Measurements from ENCODE around the gene LRRC71.

LRRC71 gene

GRCh38 chr1:156920233-156921052, at the start of gene LRRC71:
TSS of gene LRRC71 (plus strand) at chr1:156920632. CDS start at chr1:156920804, 172 bp downstream.
- DNase-seq (ENCODE audit: low read depth in 2 of 2, low spot score in 1 of 2), result peak in 1 of 2 donors; percentile 29

DNA sequence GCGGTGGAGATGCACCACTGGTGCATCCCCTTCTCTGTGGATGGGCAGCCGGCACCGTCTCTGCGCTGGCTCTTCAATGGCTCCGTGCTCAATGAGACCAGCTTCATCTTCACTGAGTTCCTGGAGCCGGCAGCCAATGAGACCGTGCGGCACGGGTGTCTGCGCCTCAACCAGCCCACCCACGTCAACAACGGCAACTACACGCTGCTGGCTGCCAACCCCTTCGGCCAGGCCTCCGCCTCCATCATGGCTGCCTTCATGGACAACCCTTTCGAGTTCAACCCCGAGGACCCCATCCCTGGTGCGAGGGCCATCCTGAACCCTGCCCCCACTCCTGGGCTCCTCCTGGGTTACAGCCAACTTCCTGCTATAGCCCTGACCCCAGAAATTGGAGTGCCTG, 46.8 kb upstream of the LRRC71 start:
- DNase-seq (ENCODE audit: low read depth in 2 of 2, low spot score in 1 of 2), result no peak

DNA sequence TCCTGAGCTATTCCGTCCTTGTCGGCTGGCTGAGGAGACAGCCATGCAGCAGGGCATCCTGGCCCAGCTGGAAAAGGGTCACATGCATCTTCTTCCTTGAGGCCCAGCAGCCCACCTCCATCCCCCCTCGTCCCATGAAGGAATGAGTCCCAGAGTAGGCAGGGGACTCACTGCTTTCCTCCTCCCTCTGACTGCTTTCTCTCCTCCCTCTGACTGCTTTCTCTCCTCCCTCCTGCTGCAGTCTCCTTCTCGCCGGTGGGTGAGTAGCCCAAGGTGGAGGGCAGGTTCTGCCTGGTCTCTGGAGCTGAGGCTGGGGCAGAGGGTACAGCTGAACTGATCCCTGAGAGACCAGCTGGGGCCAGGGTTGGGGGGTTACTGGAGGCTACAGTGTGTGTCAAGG, 46.3 kb upstream of the LRRC71 start:
- no peak for DNase-seq (ENCODE audit: low read depth in 2 of 2, low spot score in 1 of 2)

GRCh38 chr1:156874572-156875340, 45.7 kb upstream of the LRRC71 start:
- no peak for DNase-seq (ENCODE audit: low read depth in 2 of 2, low spot score in 1 of 2)

- no peak for DNase-seq (ENCODE audit: low read depth in 2 of 2, low spot score in 1 of 2)
Observed at GRCh38 chr1:156875341-156875615, 45.2 kb upstream of the LRRC71 start.

- DNase-seq (ENCODE audit: low read depth in 2 of 2, low spot score in 1 of 2), result no peak
Observed at GRCh38 chr1:156876281-156876680, 44.2 kb upstream of the LRRC71 start.

DNA sequence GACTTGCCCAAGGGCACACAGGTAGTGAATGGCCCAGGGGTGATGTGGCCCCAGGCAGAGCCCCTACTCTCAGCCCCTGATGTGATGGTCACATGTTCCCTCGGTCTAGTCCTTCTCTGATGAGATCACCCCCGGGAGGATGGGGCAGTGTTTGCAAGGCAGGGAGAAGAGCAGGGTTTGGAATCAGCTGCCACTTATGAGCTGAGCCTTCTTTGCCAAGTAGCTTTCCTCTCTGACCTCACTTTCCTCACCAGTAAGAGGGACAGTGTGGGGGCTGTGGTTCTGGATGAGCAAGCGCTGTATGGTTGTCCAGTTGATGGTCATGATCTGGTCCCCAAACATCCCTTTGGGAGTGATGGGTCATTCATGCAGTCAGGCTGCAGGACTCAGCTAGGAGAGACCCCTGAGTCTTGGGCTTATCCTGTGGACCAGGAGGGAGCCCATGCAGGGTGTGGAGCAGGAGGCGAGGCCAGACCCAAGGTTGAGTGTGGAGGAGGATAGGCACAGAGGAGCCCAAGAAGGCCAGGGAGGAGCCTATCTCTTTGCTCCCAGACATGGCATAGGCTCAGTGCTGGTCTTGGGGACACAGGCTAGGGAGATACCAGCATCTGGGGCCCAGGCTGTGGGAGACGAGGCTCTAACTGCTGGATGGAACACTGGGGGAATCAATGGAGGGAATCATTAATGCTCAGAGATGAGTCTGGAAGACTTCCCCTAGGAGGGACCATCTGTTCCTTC, 42.8 kb upstream of the LRRC71 start:
- no peak for DNase-seq (ENCODE audit: low read depth in 2 of 2, low spot score in 1 of 2)

DNA sequence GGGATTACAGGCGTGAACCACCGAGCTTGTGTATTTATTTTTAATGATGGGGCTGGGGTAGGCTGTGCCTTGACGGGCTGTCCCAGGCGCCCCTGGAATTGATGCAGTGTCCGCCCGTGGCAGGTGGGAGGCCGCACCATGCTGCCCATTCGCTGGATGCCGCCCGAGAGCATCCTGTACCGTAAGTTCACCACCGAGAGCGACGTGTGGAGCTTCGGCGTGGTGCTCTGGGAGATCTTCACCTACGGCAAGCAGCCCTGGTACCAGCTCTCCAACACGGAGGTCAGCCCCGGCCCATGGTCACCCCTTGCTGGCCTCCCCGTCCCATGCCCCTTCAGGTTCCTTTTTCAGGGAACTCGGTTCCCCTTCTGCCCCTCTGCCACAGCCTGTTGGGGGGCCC, 40.6 kb upstream of the LRRC71 start:
- DNase-seq (ENCODE audit: low read depth in 2 of 2, low spot score in 1 of 2), result no peak

- DNase-seq (ENCODE audit: low read depth in 2 of 2, low spot score in 1 of 2), result no peak
Observed at GRCh38 chr1:156880473-156880872, 40.0 kb upstream of the LRRC71 start.

GRCh38 chr1:156881101-156881500, 39.3 kb upstream of the LRRC71 start:
- no peak for DNase-seq (ENCODE audit: low read depth in 2 of 2, low spot score in 1 of 2)

DNA sequence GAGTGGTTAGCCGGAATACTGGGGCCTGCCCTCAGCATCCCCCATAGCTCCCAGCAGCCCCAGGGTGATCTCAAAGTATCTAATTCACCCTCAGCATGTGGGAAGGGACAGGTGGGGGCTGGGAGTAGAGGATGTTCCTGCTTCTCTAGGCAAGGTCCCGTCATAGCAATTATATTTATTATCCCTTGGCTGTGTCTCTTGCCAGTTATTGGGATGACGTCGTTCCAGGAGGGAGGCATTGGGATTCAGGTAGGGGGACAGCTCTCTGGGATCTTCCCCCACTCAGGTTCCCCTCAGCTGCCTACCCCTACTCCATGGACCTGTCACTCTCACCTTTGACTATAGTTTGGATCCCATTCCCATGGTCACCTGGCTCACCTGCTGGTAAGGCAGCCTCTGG, 38.8 kb upstream of the LRRC71 start:
- DNase-seq (ENCODE audit: low read depth in 2 of 2, low spot score in 1 of 2), result no peak

- no peak for DNase-seq (ENCODE audit: low read depth in 2 of 2, low spot score in 1 of 2)
Observed at GRCh38 chr1:156882543-156882942, 37.9 kb upstream of the LRRC71 start.

- DNase-seq (ENCODE audit: low read depth in 2 of 2, low spot score in 1 of 2), result no peak
Observed at GRCh38 chr1:156883919-156884318, 36.5 kb upstream of the LRRC71 start.

DNA sequence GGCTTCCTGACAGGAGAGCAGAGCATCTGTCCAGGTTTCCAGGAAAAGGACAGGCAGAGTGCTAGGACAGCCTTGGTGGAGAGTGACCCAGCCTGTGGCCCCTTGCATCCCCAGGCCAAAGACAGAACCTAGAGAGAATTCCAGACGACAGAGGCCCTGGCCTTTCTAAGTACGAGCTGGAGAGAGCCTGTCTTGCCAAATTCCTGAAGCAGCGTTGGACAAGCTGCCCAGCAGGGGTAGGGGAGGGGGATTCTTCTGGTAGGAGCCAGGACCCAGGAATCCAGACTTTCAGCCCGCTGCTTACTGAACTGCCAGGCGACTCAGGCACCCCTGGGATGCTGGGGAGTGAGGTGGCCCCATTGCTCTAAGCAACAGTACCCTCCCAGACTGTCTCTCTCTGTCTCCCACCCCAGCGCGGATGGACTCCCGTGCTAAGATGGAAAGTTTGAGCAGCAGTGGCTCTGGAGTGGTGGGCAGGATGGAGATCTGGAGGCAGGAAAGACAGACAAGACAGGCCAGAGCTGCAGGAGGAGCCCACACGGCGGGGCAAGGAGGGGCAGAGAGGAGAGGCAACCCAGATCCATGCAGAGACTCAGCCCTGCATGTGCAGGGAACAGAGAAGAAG, 35.8 kb upstream of the LRRC71 start:
- no peak for DNase-seq (ENCODE audit: low read depth in 2 of 2, low spot score in 1 of 2)

DNA sequence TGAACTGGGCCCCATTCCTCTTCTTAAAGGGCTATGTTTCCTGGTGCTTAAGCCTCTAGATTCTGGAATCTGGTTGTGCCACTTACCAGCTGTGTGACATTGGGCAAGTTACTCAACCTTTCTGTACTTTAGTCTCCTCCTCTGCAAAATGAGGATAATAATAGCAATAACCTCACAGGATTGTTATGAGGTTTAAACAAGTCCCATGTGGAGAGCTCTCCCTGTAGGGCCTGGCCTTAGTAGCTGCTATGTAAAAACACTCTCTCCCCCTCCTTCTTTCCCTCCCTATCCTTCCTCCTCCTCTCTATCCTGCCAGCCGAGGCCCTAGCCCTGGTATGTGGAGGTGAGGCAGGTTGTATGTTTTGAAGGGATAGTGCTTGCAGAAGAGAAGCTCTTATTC, 35.1 kb upstream of the LRRC71 start:
- DNase-seq (ENCODE audit: low read depth in 2 of 2, low spot score in 1 of 2), result no peak

DNA sequence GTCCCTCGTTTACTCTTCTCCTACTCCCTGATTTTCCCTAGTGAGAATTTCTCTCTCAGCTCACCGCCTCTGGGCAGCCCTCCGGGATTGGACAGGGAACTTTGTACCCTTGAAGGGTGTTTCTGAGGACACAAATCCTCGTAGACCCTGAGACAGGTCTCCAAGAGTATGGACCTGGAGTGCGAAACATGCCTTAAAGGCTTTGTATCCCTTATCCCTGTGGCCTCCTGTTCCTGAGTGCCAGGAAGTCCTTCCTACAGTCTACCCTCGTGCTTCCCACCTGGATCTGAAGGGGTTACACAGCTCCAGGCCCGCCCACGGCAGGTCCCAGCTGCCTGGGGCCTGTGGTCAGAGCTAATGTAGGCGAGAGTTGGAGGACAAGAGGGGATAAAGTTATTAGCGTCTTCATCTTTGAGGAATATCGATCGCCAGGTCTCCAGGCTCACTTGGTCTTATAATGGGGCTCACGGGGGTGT, 34.5 kb upstream of the LRRC71 start:
- no peak for DNase-seq (ENCODE audit: low read depth in 2 of 2, low spot score in 1 of 2)

- no peak for DNase-seq (ENCODE audit: low read depth in 2 of 2, low spot score in 1 of 2)
Observed at GRCh38 chr1:156886583-156887281, 33.7 kb upstream of the LRRC71 start.

GRCh38 chr1:156887317-156887716, 33.1 kb upstream of the LRRC71 start:
- DNase-seq (ENCODE audit: low read depth in 2 of 2, low spot score in 1 of 2), result no peak

GRCh38 chr1:156887734-156888133, 32.7 kb upstream of the LRRC71 start:
- no peak for DNase-seq (ENCODE audit: low read depth in 2 of 2, low spot score in 1 of 2)

DNA sequence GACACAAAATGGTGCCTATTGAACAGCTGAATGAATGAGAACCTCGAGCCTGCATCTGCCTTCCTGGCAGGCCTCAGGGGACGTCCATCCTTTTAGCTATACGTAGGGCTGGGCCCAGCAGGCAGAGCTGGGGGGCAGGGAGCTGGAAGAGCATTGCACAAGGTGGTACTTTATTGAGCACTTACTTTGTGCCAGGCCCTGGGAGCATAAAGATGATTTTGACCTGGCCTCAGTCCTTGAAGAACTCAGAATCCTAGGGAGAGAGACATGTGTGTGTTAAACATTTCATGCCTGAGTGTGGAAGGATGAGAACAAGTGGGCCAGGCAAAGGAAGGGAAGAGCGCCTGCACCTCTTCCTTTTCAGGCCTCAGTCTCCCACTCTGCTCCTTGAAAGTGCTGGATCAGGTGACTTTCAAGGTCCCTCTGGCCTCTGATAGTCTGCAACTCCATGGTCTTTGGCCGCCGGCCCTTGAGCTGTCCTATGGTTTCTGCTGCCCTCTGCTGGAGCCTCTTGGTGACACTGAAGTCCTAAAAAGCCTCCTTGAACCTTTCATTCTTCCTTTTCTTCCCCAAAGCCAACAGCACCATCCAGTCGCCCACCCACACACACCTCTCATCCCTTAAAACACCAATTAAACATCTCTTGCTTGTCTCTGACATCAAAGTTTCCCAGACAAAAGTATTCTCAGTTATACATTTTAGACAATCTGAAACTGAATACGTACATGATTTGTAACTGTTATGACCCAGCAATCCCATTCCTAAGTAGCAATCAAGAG, 30.4 kb upstream of the LRRC71 start:
- DNase-seq (ENCODE audit: low read depth in 2 of 2, low spot score in 1 of 2), result peak; percentile 26 to 28

Data from stimulated activated CD8-positive, alpha-beta memory T cell treated with anti-CD3 and anti-CD28 coated beads, Interleukin-4, amount 100 ng/mL, for 1 hour (primary cell).